ENCODE results near the gene PALLD. TPM values are rescaled to one million over a fixed set of nuclear protein-coding genes. Genes with fewer than 3 reads are reported as not detected.

Gene PALLD
- total RNA-seq, 5 donors from 2014 or later (not counting 1 experiment from before 2014, with no cell fraction given): 0.56 to 1.9 (median 0.93) TPM

DNA sequence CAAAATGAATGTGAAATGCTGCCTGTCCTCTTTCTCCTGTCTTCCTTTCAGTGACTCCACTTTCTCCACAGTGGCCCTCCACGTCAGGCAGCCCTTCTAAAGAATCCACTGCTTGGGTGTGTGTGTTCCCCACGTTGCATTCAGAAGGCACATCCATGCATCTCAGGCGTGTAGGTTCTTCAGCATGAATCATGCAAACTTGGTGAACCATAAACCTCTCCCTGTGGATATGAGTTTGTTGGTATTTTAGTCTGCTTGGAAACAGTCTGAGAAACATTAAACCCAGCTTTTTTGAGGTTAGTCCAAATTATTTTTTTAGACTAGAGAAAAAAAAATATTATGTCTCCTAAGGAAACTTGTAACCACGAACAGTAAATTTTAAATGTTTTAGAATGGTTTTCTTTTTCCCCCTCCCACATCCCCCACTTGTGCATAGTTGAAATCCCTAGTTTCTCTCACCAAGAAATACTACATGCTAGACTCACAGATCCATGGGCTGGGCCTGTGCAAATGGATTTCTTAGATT lies 261.6 kb downstream of the PALLD start:
- CTCF ChIA-PET: no interaction called here

GRCh38 chr4:168759321-168759720 lies 262.5 kb downstream of the PALLD start:
- ChIA-PET POLR2A (no interaction called here), CTCF (no interaction called here)
- Histone ChIP-seq H3K4me3 (ENCODE audit: control insufficient read depth in 1 of 2, extremely low read depth in 1 of 2, low read length in 1 of 2) (no peak overlapping the region), H3K9me3 (no peaks in the 10 kb centered on the region), H3K36me3 (ENCODE audit: control insufficient read depth in 2 of 2, extremely low read depth in 1 of 2, insufficient read depth in 1 of 2, low read length in 1 of 2) (no peaks in the 10 kb centered on the region), H3K27me3 (replicated peaks in 1 of 2; ENCODE audit: control insufficient read depth in 2 of 2, extremely low read depth in 1 of 2, insufficient read depth in 2 of 2, low read length in 1 of 2) (no peaks in the 10 kb centered on the region), H3K27ac (ENCODE audit: low read length) (no peak overlapping the region), H3K4me1 (ENCODE audit: control insufficient read depth in 1 of 2, extremely low read depth in 1 of 2, insufficient read depth in 2 of 2, low read length in 2 of 2) (peaks cover 0 to 2% of the 10 kb centered on the region in 2 experiments)
- Mint-ChIP-seq H3K9me3 (no peaks in the 10 kb centered on the region), H3K36me3 (no peaks in the 10 kb centered on the region), H3K27me3 (peaks cover 1 to 6% of the 10 kb centered on the region in 2 donors), H3K4me1 (peaks cover 0 to 9% (median 7%) of the 10 kb centered on the region in 3 donors), H3K27ac (no peak overlapping the region), H3K4me3 (no peak overlapping the region)
- DNase-seq: no peak
- ATAC-seq (replicated peaks in 1 of 4): no peak
- no CpG with 5 or more reads among the region's 1 CpG for WGBS (ENCODE audit: insufficient coverage)

More for the DNA sequence above, 261.6 kb downstream of the PALLD start:
- POLR2A ChIA-PET: no interaction called here
- H3K27me3 ChIP-seq (replicated peaks in 1 of 2; ENCODE audit: control insufficient read depth in 2 of 2, extremely low read depth in 1 of 2, insufficient read depth in 2 of 2, low read length in 1 of 2): no peaks in the 10 kb centered on the region
- no peaks in the 10 kb centered on the region for H3K36me3 Mint-ChIP-seq
- H3K4me1 Mint-ChIP-seq: peaks cover 0 to 9% (median 7%) of the 10 kb centered on the region in 3 donors
- WGBS (ENCODE audit: insufficient coverage): 20% methylated on average over 1 of the region's 4 CpGs
- H3K4me3 ChIP-seq (ENCODE audit: control insufficient read depth in 1 of 2, extremely low read depth in 1 of 2, low read length in 1 of 2): no peak overlapping the region
- H3K4me3 Mint-ChIP-seq: no peak overlapping the region
- peaks cover 0 to 2% of the 10 kb centered on the region in 2 experiments for H3K4me1 ChIP-seq (ENCODE audit: control insufficient read depth in 1 of 2, extremely low read depth in 1 of 2, insufficient read depth in 2 of 2, low read length in 2 of 2)
- peaks cover 1 to 6% of the 10 kb centered on the region in 2 donors for H3K27me3 Mint-ChIP-seq
- no peaks in the 10 kb centered on the region for H3K9me3 Mint-ChIP-seq
- H3K9me3 ChIP-seq: no peaks in the 10 kb centered on the region
- ATAC-seq (replicated peaks in 1 of 4): no peak
- DNase-seq: no peak
- no peaks in the 10 kb centered on the region for H3K36me3 ChIP-seq (ENCODE audit: control insufficient read depth in 2 of 2, extremely low read depth in 1 of 2, insufficient read depth in 1 of 2, low read length in 1 of 2)
- H3K27ac ChIP-seq (ENCODE audit: low read length): no peak overlapping the region
- no peak overlapping the region for H3K27ac Mint-ChIP-seq

GRCh38 chr4:168759959-168760527 lies 263.2 kb downstream of the PALLD start:
- Histone ChIP-seq H3K4me3 (ENCODE audit: control insufficient read depth in 1 of 2, extremely low read depth in 1 of 2, low read length in 1 of 2) (no peak overlapping the region), H3K27ac (ENCODE audit: low read length) (no peak overlapping the region), H3K36me3 (ENCODE audit: control insufficient read depth in 2 of 2, extremely low read depth in 1 of 2, insufficient read depth in 1 of 2, low read length in 1 of 2) (no peaks in the 10 kb centered on the region), H3K27me3 (replicated peaks in 1 of 2; ENCODE audit: control insufficient read depth in 2 of 2, extremely low read depth in 1 of 2, insufficient read depth in 2 of 2, low read length in 1 of 2) (no peaks in the 10 kb centered on the region), H3K9me3 (no peaks in the 10 kb centered on the region), H3K4me1 (ENCODE audit: control insufficient read depth in 1 of 2, extremely low read depth in 1 of 2, insufficient read depth in 2 of 2, low read length in 2 of 2) (peaks cover 0 to 2% of the 10 kb centered on the region in 2 experiments)
- Mint-ChIP-seq H3K4me1 (peaks cover 0 to 9% (median 7%) of the 10 kb centered on the region in 3 donors), H3K36me3 (no peaks in the 10 kb centered on the region), H3K9me3 (no peaks in the 10 kb centered on the region), H3K27me3 (peaks cover 1 to 6% of the 10 kb centered on the region in 2 donors), H3K4me3 (no peak overlapping the region), H3K27ac (no peak overlapping the region)
- ChIA-PET POLR2A (no interaction called here), CTCF (no interaction called here)
- DNase-seq (peak in 1 of 35 experiments; percentile 4), ATAC-seq (replicated peaks in 1 of 4) (no peak)
- 72% methylated on average over 10 of the region's 10 CpGs for WGBS (ENCODE audit: insufficient coverage)

DNA sequence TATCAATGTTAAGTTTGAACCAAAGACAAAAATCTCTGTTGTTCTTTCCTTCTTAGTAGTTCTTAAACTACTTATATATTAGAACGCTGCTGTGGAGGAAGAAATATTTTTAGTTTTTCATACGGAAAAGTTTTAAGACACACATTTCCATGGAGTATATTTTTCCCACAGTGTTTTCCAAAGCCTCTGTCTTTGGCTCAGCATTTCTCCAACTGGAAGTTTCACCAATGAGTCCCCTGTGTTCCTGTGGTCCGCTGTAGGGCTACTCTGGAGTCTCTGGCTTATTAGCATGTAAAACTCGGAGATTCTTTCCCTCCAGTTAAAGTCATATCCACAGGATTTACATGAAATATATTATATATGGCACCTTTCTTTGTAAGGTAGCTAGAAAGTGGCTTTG lies 264.2 kb downstream of the PALLD start:
- Mint-ChIP-seq H3K4me3 (no peak overlapping the region), H3K27me3 (peaks cover 0 to 6% of the 10 kb centered on the region in 2 donors), H3K4me1 (peaks cover 0 to 9% (median 7%) of the 10 kb centered on the region in 3 donors), H3K9me3 (no peaks in the 10 kb centered on the region), H3K36me3 (no peaks in the 10 kb centered on the region), H3K27ac (no peak overlapping the region)
- POLR2A ChIA-PET: no interaction called here
- no peaks in the 10 kb centered on the region for H3K27me3 ChIP-seq (replicated peaks in 1 of 2; ENCODE audit: control insufficient read depth in 2 of 2, extremely low read depth in 1 of 2, insufficient read depth in 2 of 2, low read length in 1 of 2)
- H3K4me3 ChIP-seq (ENCODE audit: control insufficient read depth in 1 of 2, extremely low read depth in 1 of 2, low read length in 1 of 2): no peak overlapping the region
- H3K27ac ChIP-seq (ENCODE audit: low read length): no peak overlapping the region
- no peak for DNase-seq
- ATAC-seq (replicated peaks in 1 of 4): no peak
- peaks cover 0 to 2% of the 10 kb centered on the region in 2 experiments for H3K4me1 ChIP-seq (ENCODE audit: control insufficient read depth in 1 of 2, extremely low read depth in 1 of 2, insufficient read depth in 2 of 2, low read length in 2 of 2)
- no CpG with 5 or more reads among the region's 4 CpGs for WGBS (ENCODE audit: insufficient coverage)
- H3K9me3 ChIP-seq: no peaks in the 10 kb centered on the region
- CTCF ChIA-PET: no interaction called here
- H3K36me3 ChIP-seq (ENCODE audit: control insufficient read depth in 2 of 2, extremely low read depth in 1 of 2, insufficient read depth in 1 of 2, low read length in 1 of 2): no peaks in the 10 kb centered on the region

GRCh38 chr4:168765322-168765721 lies 268.5 kb downstream of the PALLD start:
- H3K9me3 ChIP-seq: no peaks in the 10 kb centered on the region
- Mint-ChIP-seq H3K4me1 (peaks cover 0 to 3% (median 0%) of the 10 kb centered on the region in 3 donors), H3K27ac (no peak overlapping the region), H3K36me3 (no peaks in the 10 kb centered on the region), H3K27me3 (peaks cover 0 to 6% of the 10 kb centered on the region in 2 donors), H3K9me3 (no peaks in the 10 kb centered on the region), H3K4me3 (no peak overlapping the region)
- H3K4me3 ChIP-seq (ENCODE audit: control insufficient read depth in 1 of 2, extremely low read depth in 1 of 2, low read length in 1 of 2): no peak overlapping the region
- CTCF ChIA-PET: no interaction called here
- H3K36me3 ChIP-seq (ENCODE audit: control insufficient read depth in 2 of 2, extremely low read depth in 1 of 2, insufficient read depth in 1 of 2, low read length in 1 of 2): no peaks in the 10 kb centered on the region
- no peak overlapping the region for H3K27ac ChIP-seq (ENCODE audit: low read length)
- H3K27me3 ChIP-seq (replicated peaks in 1 of 2; ENCODE audit: control insufficient read depth in 2 of 2, extremely low read depth in 1 of 2, insufficient read depth in 2 of 2, low read length in 1 of 2): no peaks in the 10 kb centered on the region
- DNase-seq (no peak), ATAC-seq (replicated peaks in 1 of 4) (no peak)
- WGBS (ENCODE audit: insufficient coverage): 94% methylated on average over 3 of the region's 4 CpGs
- POLR2A ChIA-PET: no interaction called here
- H3K4me1 ChIP-seq (ENCODE audit: control insufficient read depth in 1 of 2, extremely low read depth in 1 of 2, insufficient read depth in 2 of 2, low read length in 2 of 2): no peaks in the 10 kb centered on the region

- no peak for ATAC-seq (replicated peaks in 1 of 4)
- Histone ChIP-seq H3K36me3 (ENCODE audit: control insufficient read depth in 2 of 2, extremely low read depth in 1 of 2, insufficient read depth in 1 of 2, low read length in 1 of 2) (no peaks in the 10 kb centered on the region), H3K9me3 (no peaks in the 10 kb centered on the region), H3K27me3 (replicated peaks in 1 of 2; ENCODE audit: control insufficient read depth in 2 of 2, extremely low read depth in 1 of 2, insufficient read depth in 2 of 2, low read length in 1 of 2) (peaks cover 0 to 2% of the 10 kb centered on the region in 2 experiments), H3K27ac (ENCODE audit: low read length) (no peak overlapping the region), H3K4me3 (ENCODE audit: control insufficient read depth in 1 of 2, extremely low read depth in 1 of 2, low read length in 1 of 2) (no peak overlapping the region), H3K4me1 (ENCODE audit: control insufficient read depth in 1 of 2, extremely low read depth in 1 of 2, insufficient read depth in 2 of 2, low read length in 2 of 2) (no peaks in the 10 kb centered on the region)
- Mint-ChIP-seq H3K4me1 (no peaks in the 10 kb centered on the region), H3K27me3 (peaks cover 0 to 6% of the 10 kb centered on the region in 2 donors), H3K9me3 (no peaks in the 10 kb centered on the region), H3K36me3 (no peaks in the 10 kb centered on the region), H3K4me3 (no peak overlapping the region), H3K27ac (no peak overlapping the region)
- DNase-seq: no peak
- ChIA-PET POLR2A (no interaction called here), CTCF (no interaction called here)
Observed at GRCh38 chr4:168765726-168766125, 268.9 kb downstream of the PALLD start.
